Keratinocyte (primary cell): ENCODE results near the gene BCAS3. TPM values are rescaled to one million over a fixed set of nuclear protein-coding genes. Genes with fewer than 3 reads are reported as not detected.

Experiments used
- DNase-seq: peaks from one replicate; pipeline ENCODE4 v3.0.0-alpha.2; 2011; ENCODE audit warnings: low read depth, missing footprints, low spot score
- FAIRE-seq: peaks from 2 replicates; lab custom pipeline; 2011; peaks lifted over from hg19 to GRCh38; lab: Jason Lieb, UNC
- H2AFZ ChIP-seq: 2 replicates; pipeline ENCODE4 v1.6.0; 2012; ENCODE audit warnings: low read length, control low read depth, inconsistent platforms; ENCODE audit not compliant: control insufficient read depth
- H3K27ac ChIP-seq: 2 replicates; pipeline ENCODE4 v1.5.1; 2011; ENCODE audit warnings: low read length; ENCODE audit not compliant: control insufficient read depth, insufficient read depth
- H3K27me3 ChIP-seq: 3 replicates; pipeline ENCODE4 v1.6.0; 2011; ENCODE audit warnings: low read length; ENCODE audit not compliant: control insufficient read depth, insufficient read depth; ENCODE audit errors: extremely low read depth
- H3K36me3 ChIP-seq, 2 experiments: 2 replicates in 1 of 2; 3 replicates in 1 of 2; pipeline ENCODE4 v1.5.1; 2011; ENCODE audit warnings: low read length in 2 of 2, mild to moderate bottlenecking in 1 of 2; ENCODE audit not compliant: control insufficient read depth in 2 of 2, insufficient read depth in 2 of 2; ENCODE audit errors: extremely low read depth in 1 of 2
- H3K4me1 ChIP-seq: 3 replicates; pipeline ENCODE4 v1.5.1; 2011; ENCODE audit warnings: low read length; ENCODE audit not compliant: control insufficient read depth, insufficient read depth; ENCODE audit errors: extremely low read depth
- H3K4me2 ChIP-seq: 3 replicates; pipeline ENCODE4 v1.6.0; 2011; ENCODE audit warnings: low read depth, low read length; ENCODE audit not compliant: control insufficient read depth, insufficient read depth; ENCODE audit errors: extremely low read depth
- H3K4me3 ChIP-seq, 3 experiments: fragments of 200-600 bp in 1 of 3; sonication (generic) in 1 of 3; 2 replicates in 2 of 3; 3 replicates in 1 of 3; pipeline ENCODE4 v1.5.1; 2011 to 2016; ENCODE audit warnings: low read length in 3 of 3, mild to moderate bottlenecking in 3 of 3, control low read depth in 2 of 3, inconsistent platforms in 1 of 3, low read depth in 1 of 3, mixed read lengths in 1 of 3, mixed run types in 1 of 3, moderate library complexity in 1 of 3; ENCODE audit not compliant: control insufficient read depth in 2 of 3, insufficient read depth in 2 of 3; ENCODE audit errors: extremely low read depth in 1 of 3
- H3K79me2 ChIP-seq: 2 replicates; pipeline ENCODE4 v1.6.0; 2012; ENCODE audit warnings: low read length; ENCODE audit not compliant: control insufficient read depth, insufficient read depth
- H3K9ac ChIP-seq: 3 replicates; pipeline ENCODE4 v1.6.0; 2011; ENCODE audit warnings: low read length; ENCODE audit not compliant: control insufficient read depth, insufficient read depth; ENCODE audit errors: extremely low read depth
- H3K9me1 ChIP-seq: 3 replicates; pipeline ENCODE4 v1.6.0; 2011; ENCODE audit warnings: low read length; ENCODE audit not compliant: control insufficient read depth, insufficient read depth; ENCODE audit errors: extremely low read depth
- H3K9me3 ChIP-seq: 2 replicates; pipeline ENCODE4 v1.5.1; 2012; ENCODE audit warnings: low read depth, low read length; ENCODE audit not compliant: control insufficient read depth
- H4K20me1 ChIP-seq: 3 replicates; pipeline ENCODE4 v1.6.0; 2011; ENCODE audit warnings: low read length; ENCODE audit not compliant: control insufficient read depth, insufficient read depth; ENCODE audit errors: extremely low read depth
- CTCF ChIP-seq, 3 experiments: IDR thresholded peaks in 1 of 3; conservative IDR thresholded peaks in 1 of 3; optimal IDR thresholded peaks in 1 of 3; 2 replicates in 2 of 3; 3 replicates in 1 of 3; pipeline versions ENCODE3 to v1.5.1; 2011; ENCODE audit warnings: low read length in 3 of 3, mild to moderate bottlenecking in 3 of 3, moderate library complexity in 2 of 3, control low read depth in 1 of 3, inconsistent platforms in 1 of 3; ENCODE audit not compliant: insufficient read depth in 2 of 3; ENCODE audit errors: extremely low read depth in 1 of 3
- EZH2 ChIP-seq: IDR thresholded peaks from one replicate; pipeline ENCODE4 v1.6.1; 2012; ENCODE audit warnings: inconsistent platforms, mild to moderate bottlenecking, low read length, moderate library complexity
- dilution Hi-C: fragments of 300-500 bp; cut with MboI; formaldehyde crosslinking; loops from one replicate; pipeline ENCODE4 v1.7.0; 2020; ENCODE audit warnings: low sequenced_read_pairs; ENCODE audit not compliant: extremely low pct_ligation_motif_present
- polyA plus RNA-seq, 5 experiments: library from polyadenylated mRNA; depleted of rRNA in 3 of 5; stranded (reverse) in 3 of 5; stranded (forward) in 1 of 5; unstranded in 1 of 5; fragments of >200 nt; gene quantifications; 1 replicate in 1 of 5; 2 replicates in 3 of 5; 3 replicates in 1 of 5; pipeline versions ENCODE4 v1.2.1 to v1.2.3, GENCODE V29; 2011 to 2012; ENCODE audit warnings: missing spikeins in 2 of 5, low read depth in 1 of 5, low replicate concordance in 1 of 5

Gene BCAS3
- polyA plus RNA-seq, 1 donor (not counting 4 experiments of a cell fraction or from before 2014, with no cell fraction given) = 11.8 TPM

DNA sequence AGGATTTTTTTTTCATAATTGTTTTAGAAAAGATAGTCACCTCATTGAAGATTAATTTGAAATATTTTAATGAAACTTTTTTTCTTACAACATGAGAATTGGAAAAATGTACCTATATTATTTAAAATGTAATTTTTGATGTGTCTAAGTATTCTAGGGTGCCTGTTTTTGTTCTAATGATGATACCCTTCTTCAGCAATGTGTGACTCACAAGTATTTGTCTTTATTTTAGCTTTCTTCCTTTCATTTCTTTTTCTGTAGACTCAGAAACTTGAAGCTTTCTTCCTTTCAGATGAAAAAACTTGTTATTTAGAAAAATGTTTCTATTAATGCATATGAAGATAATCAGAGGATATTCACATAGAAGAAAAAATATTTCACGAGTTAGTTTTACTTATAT lies 231.8 kb downstream of the BCAS3 start:
- Histone ChIP-seq H2AFZ (no peak overlapping the region), H3K4me1 (peaks cover 5% of the 10 kb centered on the region), H4K20me1 (no peaks in the 10 kb centered on the region), H3K4me3 (no peak overlapping the region), H3K9me3 (no peaks in the 10 kb centered on the region), H3K4me2 (no peak overlapping the region), H3K9ac (no peak overlapping the region), H3K27me3 (no peaks in the 10 kb centered on the region), H3K79me2 (no peaks in the 10 kb centered on the region), H3K27ac (no peak overlapping the region), H3K9me1 (peaks cover 2% of the 10 kb centered on the region), H3K36me3 (no peaks in the 10 kb centered on the region)
- DNase-seq (no peak), FAIRE-seq (no peak)
- TF ChIP-seq CTCF (optimal IDR thresholded peaks at IDR 0.05 in 1 of 3, IDR thresholded peaks at IDR 0.05 in 1 of 3, conservative IDR thresholded peaks at IDR 0.05 in 1 of 3; ENCODE audit: extremely low read depth in 1 of 3, insufficient read depth in 2 of 3, low read length in 3 of 3) (no peak), EZH2 (no peak)
- dilution Hi-C loops = no loop called here

DNA sequence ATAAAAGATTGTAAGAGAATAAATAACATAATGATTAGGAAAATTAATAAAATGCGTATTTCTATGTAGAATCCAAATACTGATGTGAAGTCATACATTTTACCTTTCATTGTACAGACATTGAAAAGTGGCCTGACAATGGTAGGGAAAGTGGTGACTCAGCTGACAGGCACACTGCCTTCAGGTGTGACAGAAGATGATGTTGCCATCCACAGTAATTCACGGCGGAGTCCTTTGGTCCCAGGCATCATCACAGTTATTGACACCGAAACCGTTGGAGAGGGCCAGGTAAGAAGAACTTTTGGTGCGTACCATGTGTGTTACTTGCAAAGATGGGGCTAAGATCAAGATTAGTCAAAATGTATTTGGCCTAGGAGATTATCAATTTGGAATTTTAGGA lies 232.8 kb downstream of the BCAS3 start:
- dilution Hi-C loops = no loop called here

More for the DNA sequence above, 232.8 kb downstream of the BCAS3 start:
- no peaks in the 10 kb centered on the region for H3K27me3 ChIP-seq
- FAIRE-seq (peak; percentile 5), DNase-seq (no peak)
- no peak overlapping the region for H3K9ac ChIP-seq
- H3K4me1 ChIP-seq = peaks cover 5% of the 10 kb centered on the region
- H3K36me3 ChIP-seq = no peaks in the 10 kb centered on the region
- H3K4me2 ChIP-seq = no peak overlapping the region
- no peak for TF ChIP-seq EZH2
- TF ChIP-seq CTCF (optimal IDR thresholded peaks at IDR 0.05 in 1 of 3, IDR thresholded peaks at IDR 0.05 in 1 of 3, conservative IDR thresholded peaks at IDR 0.05 in 1 of 3; ENCODE audit: extremely low read depth in 1 of 3, insufficient read depth in 2 of 3, low read length in 3 of 3) = no peak
- no peaks in the 10 kb centered on the region for H4K20me1 ChIP-seq
- H3K4me3 ChIP-seq = no peak overlapping the region
- no peak overlapping the region for H3K27ac ChIP-seq
- no peak overlapping the region for H2AFZ ChIP-seq
- no peaks in the 10 kb centered on the region for H3K79me2 ChIP-seq
- H3K9me1 ChIP-seq = peaks cover 2% of the 10 kb centered on the region
- no peaks in the 10 kb centered on the region for H3K9me3 ChIP-seq
